Fibroblast of mammary gland (primary cell): Measurements from ENCODE around the gene COPA.

Experiments
- DNase-seq: peaks from one replicate; pipeline ENCODE4 v3.0.0-alpha.2; 2010; ENCODE audit warnings: low read depth
- H3K4me3 ChIP-seq: 2 replicates; pipeline ENCODE4 v1.5.1; 2011; ENCODE audit warnings: low read depth, mild to moderate bottlenecking, low read length, moderate library complexity; ENCODE audit not compliant: control insufficient read depth
- CTCF ChIP-seq: conservative IDR thresholded peaks from 2 replicates; pipeline ENCODE4 v1.5.1; 2011; ENCODE audit warnings: low read depth, low read length, inconsistent platforms; ENCODE audit not compliant: control insufficient read depth, insufficient read depth

Gene COPA

DNA sequence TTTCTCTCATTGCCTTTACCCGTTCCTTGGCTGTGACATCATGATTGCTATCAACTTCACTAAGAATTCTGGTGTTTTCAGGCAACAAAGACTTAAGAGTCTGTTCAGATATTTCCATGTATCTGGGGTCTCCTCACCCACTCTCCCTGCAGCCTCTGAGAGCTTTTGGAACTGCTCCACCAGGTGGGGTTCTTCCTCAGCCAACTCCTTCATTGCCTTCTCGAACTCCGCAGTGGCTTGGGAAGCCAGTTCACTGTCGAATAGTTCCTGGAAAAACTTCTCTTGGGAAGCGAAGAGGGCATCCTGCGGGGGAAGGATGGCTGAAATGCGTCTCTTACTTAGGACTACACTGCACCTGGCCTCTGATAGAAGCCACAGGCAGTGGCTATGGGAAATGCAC lies 60.2 kb downstream of the COPA start:
- no peak overlapping the region for H3K4me3 ChIP-seq
- no peak for TF ChIP-seq CTCF
- DNase-seq: no peak

- no peak for TF ChIP-seq CTCF
- DNase-seq: no peak
- no peak overlapping the region for H3K4me3 ChIP-seq
Measured at GRCh38 chr1:160277987-160278386, 65.1 kb downstream of the COPA start.

- no peak for DNase-seq
- no peak overlapping the region for H3K4me3 ChIP-seq
- TF ChIP-seq CTCF: no peak
Measured at GRCh38 chr1:160277330-160277729, 65.7 kb downstream of the COPA start.

DNA sequence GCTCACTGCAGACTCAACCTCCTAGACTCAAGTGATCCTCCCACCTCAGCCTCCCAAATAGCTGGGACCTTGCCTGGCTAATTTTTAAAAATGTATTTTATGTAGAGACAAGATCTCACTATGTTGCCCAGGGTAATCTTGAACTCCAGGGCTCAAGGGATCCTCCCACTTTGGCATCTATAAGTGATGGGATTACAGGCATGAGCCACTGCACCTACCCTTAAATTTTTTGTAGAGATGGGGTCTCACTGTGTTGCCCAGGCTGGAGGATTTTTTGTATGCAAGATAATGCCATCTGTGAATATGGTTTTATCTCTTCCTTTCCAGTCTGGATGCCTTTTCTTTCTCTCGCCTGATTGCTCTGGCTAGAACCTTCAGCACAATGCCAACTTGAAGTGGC lies 72.0 kb downstream of the COPA start:
- no peak for TF ChIP-seq CTCF
- DNase-seq: no peak
- no peak overlapping the region for H3K4me3 ChIP-seq

DNA sequence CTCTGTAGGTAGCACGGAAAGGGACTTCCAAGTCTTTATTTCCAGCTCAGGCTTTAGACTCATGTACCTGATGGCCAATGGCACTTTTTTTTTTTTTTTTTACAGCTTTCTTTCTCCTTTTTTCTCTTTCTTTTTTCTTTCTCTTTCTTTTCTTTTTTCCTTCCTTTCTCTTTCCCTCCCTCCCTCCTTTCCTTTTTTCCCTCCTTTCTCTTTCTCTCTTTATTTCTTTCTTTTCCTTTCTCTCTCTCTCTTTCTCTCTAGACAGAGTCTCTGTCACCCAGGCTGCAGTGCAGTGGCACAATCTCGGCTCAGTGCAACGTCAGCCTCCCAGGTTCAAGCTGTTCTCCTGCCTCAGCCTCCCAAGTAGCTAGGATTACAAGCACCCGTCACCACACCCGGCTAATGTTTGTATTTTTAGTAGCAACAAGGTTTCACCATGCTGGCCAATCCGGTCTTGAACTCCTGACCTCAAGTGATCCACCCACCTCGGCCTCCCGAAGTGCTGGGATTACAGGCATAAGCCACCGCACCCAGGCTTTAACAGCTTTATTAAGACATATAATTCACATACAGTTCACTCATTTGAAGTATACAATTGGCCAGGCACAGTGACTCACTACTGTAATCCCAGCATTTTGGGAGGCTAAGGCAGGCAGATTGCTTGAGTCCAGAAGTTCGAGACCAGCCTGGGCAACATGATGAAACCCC lies 75.6 kb downstream of the COPA start:
- no peak for DNase-seq
- TF ChIP-seq CTCF: no peak
- H3K4me3 ChIP-seq: no peak overlapping the region

DNA sequence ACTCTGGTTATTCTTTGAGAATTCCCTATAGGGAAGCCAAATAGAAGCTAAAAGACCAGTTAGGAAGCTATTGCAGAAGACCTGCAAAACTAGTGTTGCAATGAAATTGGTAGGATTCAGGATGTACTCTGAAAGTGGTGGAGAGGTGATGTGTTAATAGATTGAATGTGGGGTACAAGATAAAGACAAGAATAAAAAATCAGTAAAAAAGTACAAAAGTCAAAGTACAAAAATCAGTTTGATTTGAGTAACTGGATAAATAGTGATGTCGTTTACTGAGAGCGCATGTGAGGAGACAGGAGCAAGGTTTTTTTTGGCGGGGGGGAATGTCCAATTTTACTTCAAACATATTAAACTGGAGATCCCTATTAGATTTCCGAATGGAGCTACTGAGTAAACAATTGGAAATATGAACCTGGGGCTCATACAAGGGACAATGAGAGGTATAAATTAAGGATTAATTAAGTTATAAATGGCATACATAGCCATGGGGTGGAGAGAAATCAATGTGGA lies 78.2 kb downstream of the COPA start:
- no peak for DNase-seq
- no peak for TF ChIP-seq CTCF
- no peak overlapping the region for H3K4me3 ChIP-seq
